Central memory CD8-positive, alpha-beta T cell (primary cell): ENCODE measurements around the gene RGS3.

Experiments used
- ATAC-seq: fragments of 150-1000 bp; cut with Tn5 transposase; replicated peaks from 2 replicates; pipeline ENCODE4 v1.10.0; 2022; ENCODE audit warnings: mild to moderate bottlenecking, moderate FRiP score, moderate number of reproducible peaks; ENCODE audit not compliant: poor library complexity, severe bottlenecking; ENCODE audit errors: extremely low read depth
- DNase-seq, 2 donors: peaks; one replicate each; pipeline ENCODE4 v3.0.0; 2021; ENCODE audit warnings: low spot score in 2 of 2
- H3K27ac Mint-ChIP-seq: one replicate; pipeline ENCODE4 v1.8.0; 2022; ENCODE audit warnings: low read depth, mild to moderate bottlenecking, moderate library complexity, mixed read lengths
- H3K27me3 Mint-ChIP-seq: one replicate; pipeline ENCODE4 v1.8.0; 2022; ENCODE audit warnings: mixed read lengths
- H3K36me3 Mint-ChIP-seq: one replicate; pipeline ENCODE4 v1.8.0; 2022; ENCODE audit warnings: mild to moderate bottlenecking, moderate library complexity, mixed read lengths; ENCODE audit not compliant: insufficient read depth
- H3K4me1 Mint-ChIP-seq: one replicate; pipeline ENCODE4 v1.8.0; 2022; ENCODE audit warnings: mixed read lengths
- H3K4me3 Mint-ChIP-seq: one replicate; pipeline ENCODE4 v1.8.0; 2022; ENCODE audit warnings: mild to moderate bottlenecking, moderate library complexity, mixed read lengths
- H3K9me3 Mint-ChIP-seq: one replicate; pipeline ENCODE4 v1.8.0; 2022; ENCODE audit warnings: mixed read lengths

The RGS3 gene

GRCh38 chr9:113569472-113570060 is 106.0 kb downstream of the RGS3 start:
- peaks cover 3% of the 10 kb centered on the region for H3K36me3 Mint-ChIP-seq
- peaks cover 79% of the 10 kb centered on the region for H3K4me1 Mint-ChIP-seq
- ATAC-seq (no peak), DNase-seq (no peak)
- H3K27ac Mint-ChIP-seq: no peak overlapping the region
- no peaks in the 10 kb centered on the region for H3K9me3 Mint-ChIP-seq
- no peak overlapping the region for H3K4me3 Mint-ChIP-seq
- H3K27me3 Mint-ChIP-seq: no peaks in the 10 kb centered on the region

DNA sequence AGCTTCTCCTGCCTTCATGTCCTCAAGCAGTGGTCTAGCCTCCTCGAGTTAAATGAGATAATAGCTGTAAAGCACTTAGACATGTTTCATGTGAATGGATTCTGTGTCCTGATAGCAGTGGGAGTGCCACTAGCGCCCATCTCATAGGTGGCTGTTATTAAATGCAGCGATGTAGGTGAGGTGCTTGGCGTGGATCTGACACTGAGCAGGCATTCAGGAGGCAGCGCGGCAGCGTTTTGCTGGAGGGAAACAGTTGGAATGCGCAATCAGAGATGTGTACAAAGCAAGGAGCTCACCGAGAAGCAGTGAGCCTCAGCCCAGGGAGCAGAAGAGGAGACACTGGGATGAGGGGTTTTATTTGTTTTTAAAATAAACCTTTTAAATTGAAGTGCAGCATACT is 106.6 kb downstream of the RGS3 start:
- no peak for ATAC-seq
- no peak overlapping the region for H3K27ac Mint-ChIP-seq
- peaks cover 3% of the 10 kb centered on the region for H3K36me3 Mint-ChIP-seq
- H3K27me3 Mint-ChIP-seq: no peaks in the 10 kb centered on the region
- no peaks in the 10 kb centered on the region for H3K9me3 Mint-ChIP-seq
- DNase-seq: no peak
- H3K4me3 Mint-ChIP-seq: no peak overlapping the region
- peaks cover 76% of the 10 kb centered on the region for H3K4me1 Mint-ChIP-seq

- peaks cover 4% of the 10 kb centered on the region for H3K36me3 Mint-ChIP-seq
- H3K9me3 Mint-ChIP-seq: no peaks in the 10 kb centered on the region
- ATAC-seq: no peak
- no peak for DNase-seq
- H3K4me1 Mint-ChIP-seq: peaks cover 76% of the 10 kb centered on the region
- no peak overlapping the region for H3K4me3 Mint-ChIP-seq
- H3K27me3 Mint-ChIP-seq: no peaks in the 10 kb centered on the region
- peak overlapping the region; percentile 55 for H3K27ac Mint-ChIP-seq
These were observed 107.5 kb downstream of the RGS3 start for GRCh38 chr9:113570749-113571711.

- Mint-ChIP-seq H3K27me3 (no peaks in the 10 kb centered on the region), H3K27ac (peak overlapping the region; percentile 42), H3K36me3 (peaks cover 3% of the 10 kb centered on the region), H3K9me3 (no peaks in the 10 kb centered on the region), H3K4me1 (peaks cover 81% of the 10 kb centered on the region), H3K4me3 (no peak overlapping the region)
- ATAC-seq (no peak), DNase-seq (no peak)
These were observed 108.7 kb downstream of the RGS3 start for GRCh38 chr9:113572076-113572861.

DNA sequence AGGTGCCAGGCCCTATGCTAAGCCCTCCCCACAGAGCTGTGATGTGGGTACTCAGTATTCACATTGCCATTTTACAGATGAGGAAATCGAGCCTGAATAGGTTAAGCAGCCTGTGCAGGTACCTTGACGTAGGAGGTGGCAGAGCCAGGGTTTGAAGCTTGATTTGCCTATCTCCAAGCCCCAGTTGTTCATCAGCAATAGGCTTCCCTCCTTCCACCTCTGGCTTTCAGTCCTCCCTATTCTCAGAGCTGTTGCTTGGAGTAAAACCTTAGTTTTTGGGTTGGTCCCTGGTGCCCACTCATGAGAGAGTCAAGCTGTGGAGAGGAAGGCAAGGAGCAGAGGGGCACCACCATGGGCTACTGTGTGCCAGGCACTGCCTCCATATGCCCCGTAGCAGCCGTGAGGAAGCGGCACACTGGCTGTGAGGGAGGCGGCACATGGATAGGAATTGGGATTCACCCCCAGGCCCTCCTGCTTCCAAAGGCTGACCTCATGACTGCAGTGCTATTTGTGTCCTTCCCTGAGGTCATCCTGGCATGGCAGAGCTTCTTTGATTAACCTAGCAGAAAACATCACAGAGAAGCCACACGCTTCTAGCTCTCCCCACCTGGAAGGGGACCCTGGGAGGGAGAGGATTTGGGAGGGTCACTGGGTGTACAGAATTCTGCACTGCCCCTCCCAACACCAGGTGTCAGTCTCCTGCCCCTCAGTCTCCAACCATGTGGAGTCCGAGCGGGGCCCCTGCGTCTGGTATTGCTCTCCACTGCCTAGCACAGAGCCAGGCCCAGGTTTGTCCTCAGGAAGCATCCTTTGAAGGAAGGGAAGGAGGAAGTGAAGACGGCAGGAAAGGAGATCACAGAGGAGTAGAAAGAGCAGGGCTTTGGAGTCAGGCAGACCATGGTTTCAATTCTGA is 109.8 kb downstream of the RGS3 start:
- ATAC-seq: no peak
- peak overlapping the region; percentile 42 for H3K27ac Mint-ChIP-seq

DNA sequence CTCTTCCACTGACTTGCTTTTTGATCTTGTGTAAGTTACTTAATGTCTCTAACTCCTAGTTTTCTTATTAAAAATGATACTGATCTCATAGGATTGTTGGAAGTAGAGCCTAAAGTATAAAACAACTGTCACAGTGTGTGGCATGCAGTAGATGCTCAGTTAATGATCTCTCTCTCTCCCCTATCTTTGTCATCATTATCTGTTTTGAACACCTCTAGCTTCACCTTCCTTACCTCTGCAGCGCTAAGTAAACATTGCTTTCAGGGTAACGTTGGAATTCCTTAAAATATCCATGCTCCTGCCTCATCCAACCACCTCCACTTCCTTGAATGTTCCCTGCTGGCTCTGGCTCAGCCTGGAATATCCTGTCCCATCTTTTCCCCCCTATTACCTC is 110.4 kb downstream of the RGS3 start:
- Mint-ChIP-seq H3K4me3 (no peak overlapping the region), H3K27me3 (no peaks in the 10 kb centered on the region), H3K27ac (peak overlapping the region; percentile 87), H3K4me1 (peaks cover 86% of the 10 kb centered on the region), H3K9me3 (no peaks in the 10 kb centered on the region), H3K36me3 (peaks cover 4% of the 10 kb centered on the region)
- DNase-seq: no peak
- ATAC-seq: no peak

More for the DNA sequence above, 109.8 kb downstream of the RGS3 start:
- Mint-ChIP-seq H3K27me3 (no peaks in the 10 kb centered on the region), H3K36me3 (peaks cover 2% of the 10 kb centered on the region), H3K4me1 (peaks cover 86% of the 10 kb centered on the region), H3K4me3 (no peak overlapping the region), H3K9me3 (no peaks in the 10 kb centered on the region)
- DNase-seq: no peak

- DNase-seq (no peak), ATAC-seq (no peak)
- Mint-ChIP-seq H3K4me1 (peaks cover 86% of the 10 kb centered on the region), H3K27ac (peak overlapping the region; percentile 87), H3K4me3 (no peak overlapping the region), H3K9me3 (no peaks in the 10 kb centered on the region), H3K27me3 (no peaks in the 10 kb centered on the region), H3K36me3 (peaks cover 8% of the 10 kb centered on the region)
These were observed 111.1 kb downstream of the RGS3 start for GRCh38 chr9:113574441-113575262.

DNA sequence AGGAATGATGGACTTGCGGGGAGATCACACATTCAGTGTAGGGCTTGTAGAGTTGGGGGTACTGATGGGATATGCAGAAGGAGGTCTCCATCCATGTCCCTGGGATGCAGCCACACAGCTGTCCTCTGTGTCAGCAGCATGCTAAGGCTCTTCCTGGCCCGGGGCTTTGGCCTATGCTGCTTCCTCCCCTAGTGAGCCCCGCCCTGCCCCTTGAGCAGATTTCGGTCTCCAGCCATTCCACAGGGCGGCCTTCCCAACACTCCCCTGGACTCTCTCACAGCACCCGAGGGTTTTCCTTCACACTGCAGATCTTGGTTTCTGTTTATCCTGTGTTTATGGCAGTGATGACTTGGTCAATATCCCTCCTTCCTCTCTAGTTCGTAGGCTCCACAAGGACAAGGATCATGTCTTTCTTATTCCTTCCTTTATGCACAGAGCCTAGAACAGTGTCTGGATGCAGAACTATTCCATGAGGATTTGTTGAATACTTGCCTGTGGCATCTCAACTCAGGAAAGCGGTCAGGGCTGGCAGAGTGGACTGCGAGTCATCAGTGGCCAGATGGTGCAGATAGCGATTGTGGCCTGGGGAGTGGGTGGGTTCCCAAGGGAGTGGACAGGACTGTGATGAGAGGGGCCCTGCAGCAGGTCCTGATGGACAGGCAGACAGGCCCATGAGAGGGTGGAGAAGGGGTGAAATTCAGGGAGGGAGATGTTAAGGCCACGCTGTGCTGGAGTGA is 114.2 kb downstream of the RGS3 start:
- Mint-ChIP-seq H3K27me3 (no peaks in the 10 kb centered on the region), H3K36me3 (peaks cover 17% of the 10 kb centered on the region), H3K4me1 (peaks cover 88% of the 10 kb centered on the region), H3K27ac (peak overlapping the region; percentile 88), H3K9me3 (no peaks in the 10 kb centered on the region), H3K4me3 (peak overlapping the region; percentile 83)
- no peak for ATAC-seq
- no peak for DNase-seq

DNA sequence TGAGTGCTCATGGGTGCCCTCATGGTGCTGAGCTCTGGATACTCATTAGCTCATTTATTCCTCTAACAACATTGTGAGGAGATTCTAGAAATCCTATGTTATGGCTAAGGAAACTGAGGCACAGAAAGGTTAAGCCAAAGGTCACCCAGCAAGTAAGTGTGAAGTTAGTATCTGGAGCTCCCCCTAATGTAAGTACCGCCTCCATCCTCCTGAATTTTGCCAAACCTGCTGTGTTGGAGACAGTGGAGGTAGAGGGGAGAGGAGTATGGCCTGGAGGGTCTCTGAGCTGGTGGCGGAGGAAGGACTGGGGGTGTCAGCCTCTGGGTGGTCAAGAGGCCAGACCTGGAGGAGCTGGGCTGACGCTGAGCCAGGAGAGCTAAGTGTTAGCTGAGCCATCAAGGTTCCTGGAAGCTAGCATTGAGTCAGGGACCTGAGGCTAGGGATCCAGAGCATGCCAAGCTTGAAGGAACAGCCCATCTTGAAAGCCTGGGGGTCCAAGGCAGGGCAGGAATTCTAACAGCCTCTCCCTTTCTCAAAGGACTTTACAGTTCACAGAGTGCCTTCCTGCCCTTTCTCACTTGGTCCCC is 114.8 kb downstream of the RGS3 start:
- peaks cover 87% of the 10 kb centered on the region for H3K4me1 Mint-ChIP-seq
- ATAC-seq (peak; percentile 3), DNase-seq (no peak)
- peak overlapping the region; percentile 88 for H3K27ac Mint-ChIP-seq
- H3K36me3 Mint-ChIP-seq: peaks cover 20% of the 10 kb centered on the region
- H3K4me3 Mint-ChIP-seq: peak overlapping the region; percentile 83
- H3K27me3 Mint-ChIP-seq: no peaks in the 10 kb centered on the region
- H3K9me3 Mint-ChIP-seq: no peaks in the 10 kb centered on the region

- Mint-ChIP-seq H3K9me3 (no peaks in the 10 kb centered on the region), H3K36me3 (peaks cover 24% of the 10 kb centered on the region), H3K4me3 (peak overlapping the region; percentile 83), H3K4me1 (peaks cover 90% of the 10 kb centered on the region), H3K27ac (peak overlapping the region; percentile 88), H3K27me3 (no peaks in the 10 kb centered on the region)
- DNase-seq (peak; percentile 67 to 78), ATAC-seq (peak; percentile 76)
These were observed 115.4 kb downstream of the RGS3 start for GRCh38 chr9:113578882-113579282.
